ENCODE data around the gene NEU2.
"Not testable (repeated sequence)": the region's sequence is repeated elsewhere in the genome, so short reads cannot be mapped to it uniquely, and the experiment has no call there.

Gene NEU2

DNA sequence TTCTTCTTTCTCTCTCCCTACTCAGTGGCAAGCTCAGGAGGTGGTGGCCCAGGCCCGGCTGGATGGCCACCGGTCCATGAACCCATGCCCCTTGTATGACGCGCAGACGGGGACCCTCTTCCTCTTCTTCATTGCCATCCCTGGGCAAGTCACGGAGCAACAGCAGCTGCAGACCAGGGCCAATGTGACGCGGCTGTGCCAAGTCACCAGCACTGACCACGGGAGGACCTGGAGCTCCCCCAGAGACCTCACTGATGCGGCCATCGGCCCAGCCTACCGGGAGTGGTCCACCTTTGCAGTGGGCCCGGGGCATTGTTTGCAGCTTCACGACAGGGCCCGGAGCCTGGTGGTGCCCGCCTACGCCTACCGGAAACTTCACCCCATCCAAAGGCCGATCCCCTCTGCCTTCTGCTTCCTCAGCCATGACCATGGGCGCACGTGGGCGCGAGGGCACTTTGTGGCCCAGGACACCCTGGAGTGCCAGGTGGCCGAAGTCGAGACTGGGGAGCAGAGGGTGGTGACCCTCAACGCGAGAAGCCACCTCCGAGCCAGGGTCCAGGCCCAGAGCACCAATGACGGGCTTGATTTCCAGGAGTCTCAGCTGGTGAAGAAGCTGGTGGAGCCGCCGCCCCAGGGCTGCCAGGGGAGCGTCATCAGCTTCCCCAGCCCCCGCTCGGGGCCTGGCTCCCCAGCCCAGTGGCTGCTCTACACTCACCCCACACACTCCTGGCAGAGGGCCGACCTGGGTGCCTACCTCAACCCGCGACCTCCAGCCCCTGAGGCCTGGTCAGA is 1.8 kb downstream of the NEU2 start:
- DNase-seq (ENCODE audit: low read depth), result no peak

- no peak for DNase-seq (ENCODE audit: low read depth)
Measured at GRCh38 chr2:233035426-233036161, 3.1 kb downstream of the NEU2 start.

DNA sequence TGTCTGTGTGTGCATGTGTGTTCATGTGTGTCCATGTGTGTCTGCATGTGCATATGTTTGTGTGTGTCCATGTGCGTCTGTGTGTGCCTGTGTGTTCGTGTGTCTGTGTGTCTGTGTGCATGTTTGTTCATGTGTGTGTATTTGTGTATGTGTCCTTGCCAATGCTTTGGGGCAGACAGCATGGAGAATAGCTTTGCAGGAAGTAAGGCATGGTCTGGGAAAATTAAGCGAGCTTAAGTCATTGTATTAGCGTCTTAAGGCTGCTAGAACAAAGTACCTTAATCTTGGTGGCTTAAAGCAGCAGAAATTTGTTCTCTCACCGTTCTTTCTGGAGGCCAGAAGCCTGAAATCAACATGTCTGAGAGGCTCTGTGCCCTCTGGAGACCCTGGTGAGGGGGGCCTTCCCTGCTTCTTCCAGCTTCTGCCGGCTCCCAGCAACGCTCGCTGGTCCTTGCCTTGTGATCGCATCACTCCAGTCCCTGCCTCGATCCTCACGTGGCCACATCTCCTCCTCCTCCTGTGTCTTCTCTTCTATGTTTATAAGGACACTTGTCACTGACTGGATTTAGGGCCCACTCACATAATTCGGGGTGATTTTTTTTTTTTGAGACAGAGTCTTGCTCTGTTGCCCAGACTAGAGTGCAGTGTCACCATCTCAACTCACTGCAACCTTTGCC is 3.8 kb downstream of the NEU2 start:
- no peak for DNase-seq (ENCODE audit: low read depth)

DNA sequence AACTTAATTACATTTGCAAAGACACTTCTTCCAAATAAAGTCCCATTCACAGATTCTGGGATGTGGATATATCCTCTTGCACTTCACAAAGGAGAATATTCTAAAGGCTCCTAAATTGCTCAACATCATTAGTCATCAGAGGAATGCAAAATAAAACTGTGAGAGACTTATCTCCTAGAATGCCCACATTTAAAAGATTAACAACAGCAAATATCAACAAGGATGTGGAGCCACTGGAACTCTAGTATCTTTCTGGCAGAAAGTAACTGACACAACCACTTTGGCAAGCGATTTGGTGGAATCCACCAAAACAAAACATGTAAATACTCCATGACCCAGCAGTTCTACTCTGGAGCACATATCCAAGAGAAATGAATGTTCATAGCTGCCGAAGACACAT is 4.6 kb downstream of the NEU2 start:
- no peak for DNase-seq (ENCODE audit: low read depth)

DNA sequence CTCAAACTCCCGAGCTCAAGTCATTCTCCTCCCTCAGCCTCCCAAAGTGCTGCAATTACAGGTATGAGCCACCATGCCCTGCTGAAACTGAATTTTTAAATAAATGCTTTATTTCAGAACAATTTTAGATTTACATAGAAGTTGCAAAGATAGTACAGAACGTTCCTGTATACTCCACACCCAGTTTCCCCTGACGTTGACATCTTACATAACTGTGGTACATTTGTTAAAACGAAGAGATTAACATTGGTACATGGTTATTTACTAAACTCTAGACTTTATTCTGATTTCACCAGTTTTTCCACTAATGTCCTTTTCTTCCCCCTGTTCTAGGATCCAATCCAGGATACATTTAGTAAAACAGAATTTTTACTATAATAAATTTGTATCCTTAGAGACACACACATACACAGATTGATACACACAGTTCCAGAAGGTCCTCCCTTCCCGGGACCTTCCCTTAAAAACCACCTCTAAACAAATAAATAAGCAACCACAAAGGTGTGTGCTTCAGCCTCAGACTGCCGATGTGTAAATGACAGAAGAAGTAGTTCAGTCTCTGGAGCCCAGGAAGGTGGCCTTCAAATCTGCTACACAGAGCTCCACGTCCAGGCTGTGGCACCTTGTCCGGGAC is 6.9 kb downstream of the NEU2 start:
- no peak for DNase-seq (ENCODE audit: low read depth)

GRCh38 chr2:233039846-233040530 is 7.5 kb downstream of the NEU2 start:
- DNase-seq (ENCODE audit: low read depth), result no peak

GRCh38 chr2:233040571-233040970 is 8.1 kb downstream of the NEU2 start:
- DNase-seq (ENCODE audit: low read depth), result no peak

DNA sequence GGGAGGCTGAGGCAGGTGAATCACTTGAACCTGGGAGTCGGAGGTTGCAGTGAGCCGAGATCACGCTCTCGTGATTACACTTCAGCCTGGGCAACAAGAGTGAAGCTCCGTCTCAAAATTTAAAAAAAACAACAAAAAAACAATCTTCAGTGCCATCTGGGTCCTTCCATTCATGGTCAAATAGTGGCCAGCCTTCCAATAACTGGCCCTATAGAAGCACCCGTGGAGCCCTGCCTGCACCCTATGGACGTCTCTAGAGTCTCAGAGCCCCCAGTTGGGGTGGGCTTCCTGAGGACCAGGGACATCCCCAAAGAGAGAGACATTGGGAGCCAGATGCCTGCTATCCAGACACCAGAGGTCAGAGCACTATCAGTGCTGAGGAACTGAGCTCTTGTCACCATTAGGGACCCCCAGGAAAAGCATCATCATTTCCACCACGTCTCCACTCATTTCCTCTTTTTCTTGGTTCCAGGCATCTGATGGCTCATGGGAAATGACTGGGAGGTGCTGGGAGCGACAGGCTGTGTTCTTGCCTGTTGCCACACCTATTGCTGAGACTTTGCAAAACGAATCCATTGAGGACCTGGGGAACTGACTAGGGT is 9.4 kb downstream of the NEU2 start:
- DNase-seq (ENCODE audit: low read depth), result no peak

DNA sequence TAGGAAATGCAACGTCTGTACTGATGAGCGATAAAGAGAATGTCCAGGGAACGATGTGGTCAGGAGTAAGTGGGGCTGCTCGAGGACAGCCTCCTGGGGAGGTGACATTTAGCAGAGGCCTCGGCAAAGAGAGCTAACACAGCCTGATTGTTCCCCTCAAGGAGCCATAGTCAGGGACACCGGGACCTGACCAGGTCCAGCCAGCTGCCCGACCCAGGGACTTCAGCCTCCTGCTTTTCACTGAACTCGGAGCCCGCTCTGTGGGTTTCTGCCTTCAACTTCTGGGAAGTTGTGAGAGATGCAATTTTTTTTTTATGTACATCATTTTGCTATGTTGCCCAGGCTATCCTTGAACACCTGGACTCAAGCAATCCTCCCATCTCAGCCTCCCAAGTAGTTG is 10.1 kb downstream of the NEU2 start:
- no peak for DNase-seq (ENCODE audit: low read depth)

GRCh38 chr2:233044974-233045605 is 12.6 kb downstream of the NEU2 start:
- no peak for DNase-seq (ENCODE audit: low read depth)

- no peak for DNase-seq (ENCODE audit: low read depth)
Measured at GRCh38 chr2:233047206-233047605, 14.7 kb downstream of the NEU2 start.

DNA sequence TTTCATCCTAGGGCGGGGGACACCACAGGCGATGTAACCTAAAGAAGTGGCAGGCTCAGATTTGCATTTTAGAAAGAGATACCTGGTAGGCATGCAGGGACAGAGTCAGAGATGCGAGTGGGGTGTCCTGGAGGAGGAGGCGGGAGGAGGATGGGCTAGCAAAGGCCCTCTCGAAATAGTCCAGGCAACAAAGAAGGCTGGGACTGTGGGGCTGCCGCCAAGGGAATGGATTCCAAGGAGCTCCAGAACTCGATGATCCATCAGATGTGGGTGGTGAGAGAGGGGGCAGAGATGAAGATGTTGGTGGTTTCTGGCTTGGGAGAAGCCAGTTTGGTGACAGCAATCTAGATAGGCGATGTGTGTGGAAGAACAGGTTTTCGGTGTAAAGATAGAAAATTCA is 15.2 kb downstream of the NEU2 start:
- DNase-seq (ENCODE audit: low read depth), result no peak

GRCh38 chr2:233048569-233049193 is 16.2 kb downstream of the NEU2 start:
- DNase-seq (ENCODE audit: low read depth), result no peak

DNA sequence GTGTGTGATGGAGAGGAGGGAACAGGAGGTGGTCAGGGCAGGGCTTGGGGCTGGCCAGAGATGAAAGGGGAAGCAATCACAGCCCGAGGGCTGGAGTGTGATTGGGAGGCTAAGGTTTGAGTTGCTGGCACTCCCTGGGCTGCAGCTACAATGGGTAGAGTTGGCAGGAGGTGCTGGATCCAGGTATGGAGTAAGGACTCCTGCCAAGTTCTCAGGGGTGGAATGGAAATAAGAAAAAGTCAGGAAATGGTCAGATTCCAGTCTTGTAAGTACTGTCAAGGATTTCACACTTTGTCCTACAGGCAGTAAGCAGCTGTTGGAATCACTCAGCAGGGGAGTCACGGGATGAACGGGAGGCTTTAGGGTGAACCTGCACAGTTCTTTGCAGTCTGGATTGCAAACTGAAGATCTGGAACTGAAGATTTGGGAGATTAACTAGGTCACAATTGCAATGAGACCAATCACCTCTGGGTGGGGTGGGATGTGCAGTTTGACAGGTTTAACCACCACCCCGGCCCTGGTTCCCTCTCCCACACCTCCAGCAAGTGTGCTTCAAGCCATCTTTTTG is 16.8 kb downstream of the NEU2 start:
- DNase-seq (ENCODE audit: low read depth), result no peak

GRCh38 chr2:233051241-233052149 is 19.0 kb downstream of the NEU2 start:
- no peak for DNase-seq (ENCODE audit: low read depth)

- not testable (repeated sequence) for DNase-seq (ENCODE audit: low read depth)
Measured at GRCh38 chr2:233052517-233052916, 20.0 kb downstream of the NEU2 start.

DNA sequence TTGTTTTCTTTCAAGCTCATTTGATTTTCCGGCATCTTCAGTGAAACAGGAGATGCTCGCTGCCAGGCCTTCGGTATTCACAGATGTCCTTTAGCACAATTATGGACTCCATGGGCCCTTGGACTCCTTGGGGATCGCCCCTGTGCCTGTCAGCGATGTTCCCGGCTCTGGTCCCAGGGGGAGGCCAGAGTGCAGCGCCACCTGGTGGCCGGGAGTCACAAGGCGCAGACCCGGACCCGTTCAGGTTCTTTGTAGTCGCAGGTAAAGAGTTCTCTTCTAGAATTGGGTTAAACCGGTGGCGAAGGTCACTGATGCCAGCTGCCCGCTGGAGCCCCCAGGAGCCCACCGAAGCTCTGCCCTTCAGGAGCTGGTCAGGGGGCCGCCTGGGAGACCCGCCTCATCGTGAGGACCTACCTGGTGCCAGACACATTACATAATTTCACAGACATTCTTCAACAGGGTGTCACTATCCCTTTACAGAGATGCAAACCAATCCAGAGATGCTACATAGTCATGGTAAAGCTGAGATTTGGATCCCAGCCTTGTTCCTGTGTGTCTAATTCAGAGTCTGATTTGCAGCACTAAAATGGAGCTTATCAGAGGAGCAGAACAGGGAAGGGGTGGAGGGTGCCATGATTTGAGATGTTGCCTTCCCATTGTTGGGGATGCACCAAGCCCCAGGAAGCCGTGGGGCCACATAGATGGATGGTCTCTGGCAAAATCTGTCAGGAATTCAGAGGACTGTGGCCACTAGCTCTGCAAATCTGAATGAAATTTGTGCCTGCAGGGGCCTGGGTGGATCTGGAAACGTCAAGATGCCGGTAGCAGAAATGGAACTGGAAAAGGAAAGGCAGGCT is 21.7 kb downstream of the NEU2 start:
- DNase-seq (ENCODE audit: low read depth), result peak; percentile 29

DNA sequence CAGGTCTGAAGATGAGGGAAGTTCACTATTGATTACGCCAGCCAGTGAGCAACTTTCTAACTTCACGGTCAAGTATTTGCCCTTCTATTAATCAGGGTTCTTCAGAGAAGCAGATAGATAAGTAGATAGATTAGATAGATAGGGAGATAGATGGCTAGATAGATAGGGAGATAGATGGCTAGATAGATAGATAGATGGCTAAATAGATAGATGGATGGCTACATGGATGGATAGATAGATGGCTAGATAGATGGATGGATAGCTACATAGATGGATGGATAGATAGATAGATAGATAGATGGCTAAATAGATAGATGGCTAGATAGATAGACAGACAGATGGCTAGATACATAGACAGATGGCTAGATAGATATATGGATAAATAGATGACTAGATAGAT is 22.9 kb downstream of the NEU2 start:
- no peak for DNase-seq (ENCODE audit: low read depth)

All from T-helper 22 cell (primary cell).